CD4-positive, alpha-beta T cell (primary cell): ENCODE results near the gene MLN. TPM values are rescaled to one million over a fixed set of nuclear protein-coding genes. Genes with fewer than 3 reads are reported as not detected.

Experiments
- ATAC-seq: fragments of 200-7000 bp; cut with Tn5 transposase; one replicate; pipeline ENCODE4 v1.10.0; 2022; ENCODE audit warnings: mild to moderate bottlenecking; ENCODE audit not compliant: poor library complexity
- CTCF ChIA-PET: fragments of 350-600 bp; sonication (Branson Sonifier 250); formaldehyde crosslinking; loops from one replicate; lab custom pipeline; 2021; ENCODE audit warnings: antibody characterized with exemption, inconsistent platforms; lab: Charles Lee
- POLR2A ChIA-PET: fragments of 350-600 bp; sonication (Branson Sonifier 250); formaldehyde crosslinking; loops from one replicate; lab custom pipeline; 2021; ENCODE audit warnings: antibody characterized with exemption, inconsistent platforms; lab: Charles Lee
- DNase-seq, 14 experiments: peaks; one replicate each; pipeline ENCODE4 v3.0.0-alpha.2; 2013 to 2020; ENCODE audit warnings: mixed read lengths in 2 of 14
- H3K27ac ChIP-seq, 2 donors: one replicate each; pipeline versions ENCODE4 v1.5.1 to v1.7.0; 2013; ENCODE audit warnings: low read length in 2 of 2, low read depth in 1 of 2, mild to moderate bottlenecking in 1 of 2
- H3K27me3 ChIP-seq, 2 experiments: 1 replicate in 1 of 2; 2 replicates in 1 of 2; pipeline versions ENCODE4 v1.6.1 to v1.7.0; 2013; ENCODE audit warnings: low read length in 2 of 2, control low read depth in 1 of 2, mild to moderate bottlenecking in 1 of 2, moderate library complexity in 1 of 2; ENCODE audit not compliant: insufficient read depth in 2 of 2, control insufficient read depth in 1 of 2
- H3K36me3 ChIP-seq: one replicate; pipeline ENCODE4 v1.6.1; 2013; ENCODE audit warnings: low read length, control low read depth; ENCODE audit not compliant: insufficient read depth
- H3K4me1 ChIP-seq: one replicate; pipeline ENCODE4 v1.6.1; 2013; ENCODE audit warnings: low read length, control low read depth; ENCODE audit not compliant: insufficient read depth
- H3K4me3 ChIP-seq: one replicate; pipeline ENCODE4 v1.5.1; 2013; ENCODE audit warnings: mild to moderate bottlenecking, low read length, moderate library complexity
- H3K9me3 ChIP-seq, 2 experiments: 1 replicate in 1 of 2; 2 replicates in 1 of 2; pipeline versions ENCODE4 v1.6.1 to v1.7.0; 2013; ENCODE audit warnings: low read length in 2 of 2, mild to moderate bottlenecking in 2 of 2, control low read depth in 1 of 2, moderate library complexity in 1 of 2; ENCODE audit not compliant: control insufficient read depth in 1 of 2, insufficient read depth in 1 of 2
- H3K27ac Mint-ChIP-seq: one replicate; pipeline ENCODE4 v1.8.0; 2020; ENCODE audit warnings: mixed read lengths
- H3K27me3 Mint-ChIP-seq: one replicate; pipeline ENCODE4 v1.8.0; 2021; ENCODE audit warnings: mixed read lengths
- H3K36me3 Mint-ChIP-seq: one replicate; pipeline ENCODE4 v1.8.0; 2021; ENCODE audit warnings: low read depth, mixed read lengths
- H3K4me1 Mint-ChIP-seq: one replicate; pipeline ENCODE4 v1.8.0; 2021; ENCODE audit warnings: low read depth, mixed read lengths
- H3K4me3 Mint-ChIP-seq: one replicate; pipeline ENCODE4 v1.8.0; 2020; ENCODE audit warnings: mild to moderate bottlenecking, mixed read lengths
- H3K9me3 Mint-ChIP-seq: one replicate; pipeline ENCODE4 v1.8.0; 2020; ENCODE audit warnings: mixed read lengths
- CTCF ChIP-seq: fragments of 200-600 bp; IDR thresholded peaks from one replicate; pipeline ENCODE4 v1.8.0; 2022; ENCODE audit warnings: antibody characterized with exemption, mild to moderate bottlenecking
- intact Hi-C, 2 experiments: fragments of 100-400 bp; cut with DNase I in 1 of 2; cut with micrococcal nuclease in 1 of 2; formaldehyde crosslinking; loops; one replicate each; pipeline versions ENCODE4 v1.15.1 to v1.9.0; 2023 to 2025; cut with DNase I, micrococcal nuclease
- total RNA-seq, 174 experiments: library from RNA in 2 of 174; stranded (reverse) in 2 of 174; gene quantifications; one replicate each; pipeline ENCODE4 v1.2.3 and lab custom pipeline; 2021 to 2026

Gene MLN
- total RNA-seq, 2 experiments from 2014 or later, result not detected

GRCh38 chr6:33848484-33848883, 44.7 kb upstream of the MLN start:
- Mint-ChIP-seq H3K4me1 (no peaks in the 10 kb centered on the region), H3K27ac (no peak overlapping the region), H3K27me3 (peaks cover 4% of the 10 kb centered on the region), H3K36me3 (no peaks in the 10 kb centered on the region), H3K4me3 (no peak overlapping the region), H3K9me3 (no peaks in the 10 kb centered on the region)
- ChIA-PET CTCF (no interaction called here), POLR2A (no interaction called here)
- H3K9me3 ChIP-seq, result no peaks in the 10 kb centered on the region
- no peak overlapping the region for H3K27ac ChIP-seq
- H3K27me3 ChIP-seq, result peaks cover 0 to 4% of the 10 kb centered on the region in 2 experiments
- intact Hi-C loops, result no loop called here
- H3K36me3 ChIP-seq, result no peaks in the 10 kb centered on the region
- TF ChIP-seq CTCF, result no peak
- H3K4me3 ChIP-seq, result no peak overlapping the region
- no peak for ATAC-seq
- H3K4me1 ChIP-seq, result peaks cover 3% of the 10 kb centered on the region
- DNase-seq, result no peak

GRCh38 chr6:33847867-33848266, 44.1 kb upstream of the MLN start:
- POLR2A ChIA-PET, result no interaction called here
- Histone ChIP-seq H3K9me3 (no peaks in the 10 kb centered on the region), H3K4me3 (no peak overlapping the region), H3K4me1 (peaks cover 3% of the 10 kb centered on the region), H3K27me3 (peaks cover 0 to 4% of the 10 kb centered on the region in 2 experiments), H3K36me3 (no peaks in the 10 kb centered on the region), H3K27ac (no peak overlapping the region)
- TF ChIP-seq CTCF, result no peak
- Mint-ChIP-seq H3K27me3 (peaks cover 4% of the 10 kb centered on the region), H3K27ac (no peak overlapping the region), H3K9me3 (no peaks in the 10 kb centered on the region), H3K4me3 (no peak overlapping the region), H3K36me3 (no peaks in the 10 kb centered on the region), H3K4me1 (no peaks in the 10 kb centered on the region)
- no peak for DNase-seq
- CTCF ChIA-PET, result no interaction called here
- no peak for ATAC-seq
- intact Hi-C loops, result no loop called here

GRCh38 chr6:33847078-33847477, 43.3 kb upstream of the MLN start:
- DNase-seq, result no peak
- no peak overlapping the region for H3K4me3 ChIP-seq
- intact Hi-C loops, result no loop called here
- no peaks in the 10 kb centered on the region for H3K9me3 ChIP-seq
- H3K27me3 Mint-ChIP-seq, result peaks cover 4% of the 10 kb centered on the region
- no peaks in the 10 kb centered on the region for H3K36me3 Mint-ChIP-seq
- no peak for TF ChIP-seq CTCF
- H3K27me3 ChIP-seq, result peaks cover 0 to 4% of the 10 kb centered on the region in 2 experiments
- no peaks in the 10 kb centered on the region for H3K9me3 Mint-ChIP-seq
- no peaks in the 10 kb centered on the region for H3K4me1 Mint-ChIP-seq
- H3K4me1 ChIP-seq, result peaks cover under 1% of the 10 kb centered on the region
- no peak for ATAC-seq
- H3K4me3 Mint-ChIP-seq, result no peak overlapping the region
- ChIA-PET CTCF (interaction anchor here (0.7 kb wide), 1 partner anchor 14 kb away, joined by 3 read pairs; no protein-coding TSS in a partner anchor), POLR2A (interaction anchor here (0.8 kb wide), 1 partner anchor 9 kb away, joined by 3 read pairs; no protein-coding TSS in a partner anchor)
- H3K27ac Mint-ChIP-seq, result no peak overlapping the region
- H3K27ac ChIP-seq, result no peak overlapping the region
- no peaks in the 10 kb centered on the region for H3K36me3 ChIP-seq
